ENCODE data around the gene TAS1R2. TPM values are rescaled to one million over a fixed set of nuclear protein-coding genes. Genes with fewer than 3 reads are reported as not detected.

TAS1R2 gene
- total RNA-seq, 1 experiment from 2014 or later: not detected

- H3K9me3 ChIP-seq (ENCODE audit: control insufficient read depth, low read depth, low read length): no peaks in the 10 kb centered on the region
- H2BK5ac ChIP-seq (ENCODE audit: insufficient read length, low read length): no peak overlapping the region
- Mint-ChIP-seq H3K4me3 (no peak overlapping the region), H3K9me3 (peaks cover 0 to 3% of the 10 kb centered on the region in 2 experiments; a peak in 3 of 5 replicates), H3K27me3 (ENCODE audit: low read depth) (peaks cover 51% of the 10 kb centered on the region), H3K4me1 (0 out of 4 replicates have a peak, but pooled peaks cover 0 to 2% of the 10 kb centered on the region in 2 experiments), H3K27ac (no peak overlapping the region), H3K36me3 (ENCODE audit: insufficient read depth in 1 of 3, low read depth in 3 of 3) (no peaks in the 10 kb centered on the region)
- no peak overlapping the region for H2BK12ac ChIP-seq (ENCODE audit: insufficient read length, low read depth, low read length)
- no peak overlapping the region for H3K18ac ChIP-seq (ENCODE audit: insufficient read length, low read depth, low read length)
- no peak overlapping the region for H4K91ac ChIP-seq (ENCODE audit: insufficient read length, low read depth, low read length)
- H3K4ac ChIP-seq (ENCODE audit: low read depth, low read length): no peak overlapping the region
- H3K27ac ChIP-seq (ENCODE audit: insufficient read length, low read depth, low read length): no peak overlapping the region
- no peak overlapping the region for H3K56ac ChIP-seq (ENCODE audit: insufficient read length, low read depth, low read length)
- H3K14ac ChIP-seq (ENCODE audit: insufficient read depth, low read length): no peak overlapping the region; the same call in 1 of the 2 replicates
- H4K20me1 ChIP-seq (ENCODE audit: control insufficient read depth, insufficient read depth, insufficient read length): no peaks in the 10 kb centered on the region
- no peak overlapping the region for H3K9ac ChIP-seq (ENCODE audit: extremely low read depth, insufficient read length, low read length)
- no peaks in the 10 kb centered on the region for H3K79me1 ChIP-seq (ENCODE audit: insufficient read depth, low read depth, low read length, poor library complexity, severe bottlenecking)
- H3K23me2 ChIP-seq (ENCODE audit: insufficient read length, low read depth, low read length, poor library complexity, severe bottlenecking): no peaks in the 10 kb centered on the region
- no peak overlapping the region for H2BK120ac ChIP-seq (ENCODE audit: low read depth, low read length, poor library complexity, severe bottlenecking)
- H4K8ac ChIP-seq (replicated peaks; ENCODE audit: insufficient read length, low read depth, low read length): no peak overlapping the region
- H3K79me2 ChIP-seq (ENCODE audit: insufficient read depth, low read length): no peaks in the 10 kb centered on the region
- no peaks in the 10 kb centered on the region for H3K4me1 ChIP-seq (ENCODE audit: insufficient read depth, low read length)
- TF ChIP-seq, protein P1, sequence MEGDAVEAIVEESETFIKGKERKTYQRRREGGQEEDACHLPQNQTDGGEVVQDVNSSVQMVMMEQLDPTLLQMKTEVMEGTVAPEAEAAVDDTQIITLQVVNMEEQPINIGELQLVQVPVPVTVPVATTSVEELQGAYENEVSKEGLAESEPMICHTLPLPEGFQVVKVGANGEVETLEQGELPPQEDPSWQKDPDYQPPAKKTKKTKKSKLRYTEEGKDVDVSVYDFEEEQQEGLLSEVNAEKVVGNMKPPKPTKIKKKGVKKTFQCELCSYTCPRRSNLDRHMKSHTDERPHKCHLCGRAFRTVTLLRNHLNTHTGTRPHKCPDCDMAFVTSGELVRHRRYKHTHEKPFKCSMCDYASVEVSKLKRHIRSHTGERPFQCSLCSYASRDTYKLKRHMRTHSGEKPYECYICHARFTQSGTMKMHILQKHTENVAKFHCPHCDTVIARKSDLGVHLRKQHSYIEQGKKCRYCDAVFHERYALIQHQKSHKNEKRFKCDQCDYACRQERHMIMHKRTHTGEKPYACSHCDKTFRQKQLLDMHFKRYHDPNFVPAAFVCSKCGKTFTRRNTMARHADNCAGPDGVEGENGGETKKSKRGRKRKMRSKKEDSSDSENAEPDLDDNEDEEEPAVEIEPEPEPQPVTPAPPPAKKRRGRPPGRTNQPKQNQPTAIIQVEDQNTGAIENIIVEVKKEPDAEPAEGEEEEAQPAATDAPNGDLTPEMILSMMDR (conservative IDR thresholded peaks at IDR 0.05): no peak
- no peaks in the 10 kb centered on the region; the same call in 1 of the 2 replicates for H3K27me3 ChIP-seq (ENCODE audit: insufficient read depth, low read length)
- no peak overlapping the region for H2BK15ac ChIP-seq (ENCODE audit: low read depth, low read length)
- no peak overlapping the region for H3K4me2 ChIP-seq (ENCODE audit: insufficient read depth, insufficient read length, low read length)
- WGBS (ENCODE audit: extremely low coverage, insufficient read length, low lambda C conversion rate): no CpG with 5 or more reads among the region's 17 CpGs
- no peak overlapping the region for H2AK5ac ChIP-seq (ENCODE audit: insufficient read length, low read length)
- no peak overlapping the region for H3T11ph ChIP-seq (ENCODE audit: low read length)
- no peak overlapping the region for H3K23ac ChIP-seq (ENCODE audit: insufficient read length, low read depth, low read length)
- no peak overlapping the region for H2AFZ ChIP-seq (ENCODE audit: low read length)
- no peak for DNase-seq
- H4K5ac ChIP-seq (ENCODE audit: insufficient read length, low read depth, low read length): no peak overlapping the region
- no peak overlapping the region for H2BK20ac ChIP-seq (ENCODE audit: low read depth, low read length, poor library complexity, severe bottlenecking)
Observed at GRCh38 chr1:18840145-18840544, 19.3 kb downstream of the TAS1R2 start.

Measured in H9 (cell line).